ENCODE results near the gene SENP3. TPM values are rescaled to one million over a fixed set of nuclear protein-coding genes. Genes with fewer than 3 reads are reported as not detected.
"Not testable (repeated sequence)": the region's sequence is repeated elsewhere in the genome, so short reads cannot be mapped to it uniquely, and the experiment has no call there.

The SENP3 gene
- total and polyA plus RNA-seq, 12 donors: 28.4 to 72.4 (median 43.9) TPM

DNA sequence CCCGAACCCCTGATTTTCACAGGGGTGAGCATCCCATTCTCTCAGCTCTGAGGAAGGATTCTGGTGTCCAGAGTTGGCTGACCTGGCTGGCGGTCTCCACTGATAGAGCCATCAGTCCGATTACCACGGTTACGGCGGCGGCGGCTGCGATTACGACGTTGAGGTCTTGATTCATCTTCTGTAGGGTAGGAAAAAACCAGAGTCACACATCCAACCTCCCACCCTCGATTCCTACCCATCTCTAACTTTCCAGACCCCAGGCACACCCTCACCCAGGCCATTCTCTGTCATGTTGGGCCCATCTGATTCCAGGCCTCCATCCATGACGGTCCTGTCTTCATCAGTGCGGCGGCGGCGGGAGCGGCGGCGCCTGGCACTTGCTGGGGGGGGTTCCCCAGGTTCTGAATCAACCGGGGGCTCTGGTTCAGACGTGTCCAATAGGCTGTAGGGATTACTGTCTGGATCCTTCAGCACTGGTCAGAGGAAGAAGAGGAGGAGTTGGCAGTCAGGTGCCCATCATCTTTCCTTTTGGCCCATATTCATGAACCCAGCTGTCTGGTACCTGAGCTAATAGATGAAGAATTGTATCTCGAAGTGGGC lies 30.8 kb downstream of the SENP3 start:
- WGBS, 4 donors: 91 to 92% (median 91%) methylated on average over 22 to 23 of the region's 23 CpGs
- peaks cover 0 to 78% of the 10 kb centered on the region in 2 donors for H3K36me3 ChIP-seq (replicated peaks in 1 of 2)
- H3K27ac ChIP-seq: no peak overlapping the region
- no peak overlapping the region for H3K4me3 ChIP-seq
- TF ChIP-seq CTCF (IDR thresholded peaks at IDR 0.05) (no peak), POLR2A (IDR thresholded peaks at IDR 0.05) (no peak)
- no peaks in the 10 kb centered on the region for H3K27me3 ChIP-seq
- DNase-seq: no peak
- intact Hi-C loops (cut with DNase I): no loop called here
- H3K9me3 ChIP-seq (replicated peaks in 1 of 3): no peaks in the 10 kb centered on the region
- H3K4me1 ChIP-seq (replicated peaks in 1 of 2): peaks cover 0 to 10% of the 10 kb centered on the region in 2 donors

GRCh38 chr17:7593296-7593695 lies 31.6 kb downstream of the SENP3 start:
- 83 to 91% (median 86%) methylated on average over 12 of the region's 12 CpGs for WGBS, 4 donors
- H3K36me3 ChIP-seq (replicated peaks in 1 of 2): peaks cover 0 to 75% of the 10 kb centered on the region in 2 donors
- no peak for DNase-seq
- intact Hi-C loops (cut with DNase I): no loop called here
- peaks cover 0 to 10% of the 10 kb centered on the region in 2 donors for H3K4me1 ChIP-seq (replicated peaks in 1 of 2)
- H3K4me3 ChIP-seq: no peak overlapping the region
- no peak for TF ChIP-seq POLR2A (IDR thresholded peaks at IDR 0.05)
- TF ChIP-seq CTCF (IDR thresholded peaks at IDR 0.05): no peak
- H3K27ac ChIP-seq: no peak overlapping the region
- H3K27me3 ChIP-seq: no peaks in the 10 kb centered on the region
- H3K9me3 ChIP-seq (replicated peaks in 1 of 3): no peaks in the 10 kb centered on the region

DNA sequence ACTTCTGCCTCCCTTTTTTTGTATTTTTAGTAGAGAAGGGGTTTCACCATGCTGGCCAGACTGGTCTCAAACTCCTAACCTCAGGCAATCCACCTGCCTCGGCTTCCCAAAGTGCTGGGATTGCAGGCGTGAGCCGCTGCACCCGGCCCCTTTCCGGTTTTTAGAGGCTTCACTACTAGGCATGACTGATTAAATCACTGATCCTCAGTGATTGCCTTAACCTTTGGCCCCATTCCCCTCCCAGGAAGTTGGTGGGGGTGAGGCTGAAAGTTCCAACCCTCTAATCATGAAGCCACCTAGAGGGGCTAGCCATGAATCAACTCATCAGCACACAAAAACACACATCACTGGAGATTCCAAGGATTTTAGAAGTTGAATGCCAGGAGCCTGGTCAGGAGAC lies 35.8 kb downstream of the SENP3 start:
- DNase-seq; H3K4me1 ChIP-seq (replicated peaks in 1 of 2); H3K9me3 ChIP-seq (replicated peaks in 1 of 3); H3K4me3 ChIP-seq; intact Hi-C loops (cut with DNase I); H3K27me3 ChIP-seq; H3K27ac ChIP-seq: not testable (repeated sequence)
- peaks cover 0 to 97% of the 10 kb centered on the region in 2 donors for H3K36me3 ChIP-seq (replicated peaks in 1 of 2)
- 51 to 83% (median 72%) methylated on average over 5 of the region's 5 CpGs for WGBS, 4 donors

DNA sequence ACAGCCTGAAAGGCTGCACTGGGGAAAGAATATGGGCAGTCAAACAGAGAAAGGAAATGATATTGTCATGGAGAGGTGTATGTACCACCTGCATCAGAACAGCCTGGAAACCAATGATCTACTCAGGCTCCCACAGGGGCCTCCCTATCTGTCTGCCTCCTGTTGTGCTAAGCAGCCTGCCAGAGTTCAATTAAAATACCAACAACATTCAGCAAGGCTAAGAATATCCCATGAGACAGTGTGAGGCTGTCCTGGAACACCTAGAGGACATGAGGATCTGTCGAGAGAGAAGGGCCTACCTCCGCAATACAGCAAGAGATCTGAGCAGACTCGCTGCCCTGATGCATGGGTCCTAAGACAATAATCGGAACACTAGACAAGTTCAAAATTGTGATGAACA lies 44.6 kb downstream of the SENP3 start:
- 85 to 95% (median 90%) methylated on average over 4 of the region's 4 CpGs for WGBS, 4 donors
- peaks cover 0 to 56% of the 10 kb centered on the region in 2 donors for H3K36me3 ChIP-seq (replicated peaks in 1 of 2)
- no peaks in the 10 kb centered on the region for H3K27me3 ChIP-seq
- TF ChIP-seq CTCF (IDR thresholded peaks at IDR 0.05) (no peak), POLR2A (IDR thresholded peaks at IDR 0.05) (no peak)
- DNase-seq: no peak
- H3K4me1 ChIP-seq (replicated peaks in 1 of 2): peaks cover 3 to 24% of the 10 kb centered on the region in 2 donors
- no peaks in the 10 kb centered on the region for H3K9me3 ChIP-seq (replicated peaks in 1 of 3)
- no peak overlapping the region for H3K4me3 ChIP-seq
- no peak overlapping the region for H3K27ac ChIP-seq
- intact Hi-C loops (cut with DNase I): no loop called here

GRCh38 chr17:7610641-7611040 lies 48.9 kb downstream of the SENP3 start:
- H3K27ac ChIP-seq: peak overlapping the region in 1 of 5 donors; percentile 70
- peaks cover 0 to 15% of the 10 kb centered on the region in 2 donors for H3K36me3 ChIP-seq (replicated peaks in 1 of 2)
- H3K4me1 ChIP-seq (replicated peaks in 1 of 2): peaks cover 30 to 51% of the 10 kb centered on the region in 2 donors
- no peak for DNase-seq
- H3K27me3 ChIP-seq: no peaks in the 10 kb centered on the region
- WGBS, 4 donors: 96 to 100% (median 97%) methylated on average over 2 of the region's 2 CpGs
- H3K4me3 ChIP-seq: no peak overlapping the region
- TF ChIP-seq CTCF (IDR thresholded peaks at IDR 0.05) (no peak), POLR2A (IDR thresholded peaks at IDR 0.05) (no peak)
- intact Hi-C loops (cut with DNase I): no loop called here
- H3K9me3 ChIP-seq (replicated peaks in 1 of 3): no peaks in the 10 kb centered on the region

Data from adrenal gland (tissue), 12 donors.